ENCODE measurements around the gene IDH3G. TPM values are rescaled to one million over a fixed set of nuclear protein-coding genes. Genes with fewer than 3 reads are reported as not detected.
A peak's percentile ranks its signal among the peaks of the same experiment; 100 is the strongest.

IDH3G gene
- total RNA-seq, 1 donor, result 40.2 TPM

DNA sequence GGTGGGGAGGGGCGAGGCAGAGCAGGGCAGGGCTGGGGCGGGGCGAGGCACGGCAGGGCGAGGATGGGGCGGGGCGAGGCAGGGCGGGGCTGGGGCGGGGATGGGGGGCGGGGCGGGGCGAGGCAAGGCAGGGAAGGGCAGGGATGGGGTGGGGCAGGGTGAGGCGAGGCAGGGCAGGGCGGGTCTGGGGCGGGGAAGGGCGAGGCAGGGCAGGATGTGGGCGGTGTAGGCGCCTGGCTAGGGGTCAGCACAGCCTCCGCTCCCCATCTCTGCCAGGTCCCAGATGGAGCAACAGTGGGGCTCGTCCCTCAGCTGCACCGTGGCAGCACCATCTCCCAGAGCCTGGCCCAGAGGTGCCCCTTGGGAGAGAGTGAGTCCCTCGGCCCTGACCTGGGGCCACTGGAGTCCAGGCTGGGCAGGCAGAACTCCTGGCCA, 17.5 kb downstream of the IDH3G start:
- TF ChIP-seq, protein P1, sequence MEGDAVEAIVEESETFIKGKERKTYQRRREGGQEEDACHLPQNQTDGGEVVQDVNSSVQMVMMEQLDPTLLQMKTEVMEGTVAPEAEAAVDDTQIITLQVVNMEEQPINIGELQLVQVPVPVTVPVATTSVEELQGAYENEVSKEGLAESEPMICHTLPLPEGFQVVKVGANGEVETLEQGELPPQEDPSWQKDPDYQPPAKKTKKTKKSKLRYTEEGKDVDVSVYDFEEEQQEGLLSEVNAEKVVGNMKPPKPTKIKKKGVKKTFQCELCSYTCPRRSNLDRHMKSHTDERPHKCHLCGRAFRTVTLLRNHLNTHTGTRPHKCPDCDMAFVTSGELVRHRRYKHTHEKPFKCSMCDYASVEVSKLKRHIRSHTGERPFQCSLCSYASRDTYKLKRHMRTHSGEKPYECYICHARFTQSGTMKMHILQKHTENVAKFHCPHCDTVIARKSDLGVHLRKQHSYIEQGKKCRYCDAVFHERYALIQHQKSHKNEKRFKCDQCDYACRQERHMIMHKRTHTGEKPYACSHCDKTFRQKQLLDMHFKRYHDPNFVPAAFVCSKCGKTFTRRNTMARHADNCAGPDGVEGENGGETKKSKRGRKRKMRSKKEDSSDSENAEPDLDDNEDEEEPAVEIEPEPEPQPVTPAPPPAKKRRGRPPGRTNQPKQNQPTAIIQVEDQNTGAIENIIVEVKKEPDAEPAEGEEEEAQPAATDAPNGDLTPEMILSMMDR (IDR thresholded peaks at IDR 0.05; ENCODE audit: extremely low read depth, low read depth, low read length), result no peak

DNA sequence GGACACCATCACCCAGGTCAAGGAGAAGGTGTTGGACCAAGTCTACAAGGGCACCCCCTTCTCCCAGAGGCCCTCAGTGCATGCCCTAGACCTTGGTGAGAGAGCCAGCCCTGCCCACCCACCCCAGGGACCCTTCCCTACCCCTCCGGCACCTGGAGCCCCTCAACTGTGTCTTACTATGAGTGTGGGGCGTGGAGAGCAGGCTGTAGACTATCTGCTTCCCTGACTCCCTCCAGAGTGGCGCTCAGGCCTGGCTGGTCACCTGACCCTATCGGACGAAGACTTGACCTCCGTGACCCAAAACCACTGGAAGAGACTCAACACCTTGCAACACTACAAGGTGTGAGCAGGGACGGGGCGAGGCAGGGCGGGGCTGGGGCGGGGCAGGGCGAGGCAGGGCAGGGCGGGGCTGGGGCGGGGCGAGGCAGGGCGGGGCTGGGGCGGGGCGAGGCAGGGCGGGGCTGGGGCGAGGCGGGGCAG, 18.0 kb downstream of the IDH3G start:
- no peaks in the 10 kb centered on the region for H3K79me2 ChIP-seq (ENCODE audit: insufficient read depth, low read length)

More for the DNA sequence above, 17.5 kb downstream of the IDH3G start:
- Histone ChIP-seq H3K27ac (ENCODE audit: low read depth, low read length) (no peak overlapping the region), H3K79me2 (ENCODE audit: insufficient read depth, low read length) (no peaks in the 10 kb centered on the region), H3K4me2 (ENCODE audit: insufficient read depth, low read length) (no peak overlapping the region), H3K9me3 (ENCODE audit: low read depth, low read length) (no peaks in the 10 kb centered on the region), H3K27me3 (ENCODE audit: insufficient read depth, low read length) (no peaks in the 10 kb centered on the region), H3K4me1 (ENCODE audit: insufficient read depth, low read length) (peaks cover 2% of the 10 kb centered on the region), H4K20me1 (ENCODE audit: insufficient read depth, low read length) (no peaks in the 10 kb centered on the region), H3K36me3 (ENCODE audit: insufficient read depth, low read length) (no peaks in the 10 kb centered on the region), H2AFZ (ENCODE audit: low read length) (no peak overlapping the region), H3K4me3 (ENCODE audit: insufficient read depth, low read length) (no peak overlapping the region)
- no peak for DNase-seq (ENCODE audit: insufficient read length, low spot score, missing footprints)

DNA sequence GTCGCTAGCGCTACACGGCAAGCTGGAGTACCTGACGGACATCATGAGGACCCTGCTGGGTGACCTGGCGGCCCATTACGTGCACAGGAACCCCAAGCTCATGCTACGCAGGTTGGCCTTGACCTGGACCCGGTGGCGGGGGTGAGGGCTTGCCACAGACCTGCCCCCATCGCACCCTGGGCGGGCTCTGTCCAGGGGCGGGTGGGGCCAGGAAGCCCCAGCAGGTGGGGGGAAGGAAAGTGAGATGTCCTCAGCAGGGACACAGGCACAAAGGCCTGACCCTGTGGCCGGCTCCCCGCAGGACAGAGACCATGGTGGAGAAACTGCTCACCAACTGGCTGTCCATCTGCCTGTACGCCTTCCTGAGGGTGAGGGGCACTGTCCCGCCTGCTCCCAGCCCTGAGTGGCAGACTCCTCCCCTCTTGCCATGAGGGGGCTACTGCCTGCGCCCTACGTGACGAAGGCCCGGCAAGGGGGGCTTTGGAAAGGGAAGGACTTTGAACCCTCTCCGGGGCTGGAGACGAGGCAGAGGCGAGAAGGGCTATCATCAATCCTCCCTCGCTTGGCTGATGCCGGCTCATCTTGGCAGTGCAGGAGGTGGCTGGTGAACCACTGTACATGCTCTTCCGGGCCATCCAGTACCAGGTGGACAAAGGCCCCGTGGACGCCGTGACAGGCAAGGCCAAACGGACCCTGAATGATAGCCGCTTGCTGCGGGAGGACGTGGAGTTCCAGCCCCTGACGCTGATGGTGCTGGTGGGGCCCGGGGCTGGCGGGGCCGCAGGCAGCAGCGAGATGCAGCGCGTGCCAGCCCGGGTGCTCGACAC, 18.7 kb downstream of the IDH3G start:
- Histone ChIP-seq H3K36me3 (ENCODE audit: insufficient read depth, low read length) (no peaks in the 10 kb centered on the region), H3K9me3 (ENCODE audit: low read depth, low read length) (no peaks in the 10 kb centered on the region), H3K4me1 (ENCODE audit: insufficient read depth, low read length) (peaks cover under 1% of the 10 kb centered on the region), H3K4me3 (ENCODE audit: insufficient read depth, low read length) (no peak overlapping the region), H3K79me2 (ENCODE audit: insufficient read depth, low read length) (no peaks in the 10 kb centered on the region), H4K20me1 (ENCODE audit: insufficient read depth, low read length) (no peaks in the 10 kb centered on the region), H3K27me3 (ENCODE audit: insufficient read depth, low read length) (no peaks in the 10 kb centered on the region), H2AFZ (ENCODE audit: low read length) (no peak overlapping the region), H3K4me2 (ENCODE audit: insufficient read depth, low read length) (no peak overlapping the region), H3K27ac (ENCODE audit: low read depth, low read length) (no peak overlapping the region)
- TF ChIP-seq, protein P1 (IDR thresholded peaks at IDR 0.05; ENCODE audit: extremely low read depth, low read depth, low read length), result no peak
- DNase-seq (ENCODE audit: insufficient read length, low spot score, missing footprints), result peak; percentile 92

More for the DNA sequence above, 18.0 kb downstream of the IDH3G start:
- TF ChIP-seq, protein P1 (IDR thresholded peaks at IDR 0.05; ENCODE audit: extremely low read depth, low read depth, low read length), result no peak
- no peaks in the 10 kb centered on the region for H3K36me3 ChIP-seq (ENCODE audit: insufficient read depth, low read length)
- H4K20me1 ChIP-seq (ENCODE audit: insufficient read depth, low read length), result no peaks in the 10 kb centered on the region
- peak; percentile 88 for DNase-seq (ENCODE audit: insufficient read length, low spot score, missing footprints)
- H2AFZ ChIP-seq (ENCODE audit: low read length), result no peak overlapping the region
- H3K4me3 ChIP-seq (ENCODE audit: insufficient read depth, low read length), result no peak overlapping the region
- H3K27ac ChIP-seq (ENCODE audit: low read depth, low read length), result no peak overlapping the region
- no peaks in the 10 kb centered on the region for H3K27me3 ChIP-seq (ENCODE audit: insufficient read depth, low read length)
- H3K4me1 ChIP-seq (ENCODE audit: insufficient read depth, low read length), result peaks cover 2% of the 10 kb centered on the region
- no peaks in the 10 kb centered on the region for H3K9me3 ChIP-seq (ENCODE audit: low read depth, low read length)
- H3K4me2 ChIP-seq (ENCODE audit: insufficient read depth, low read length), result no peak overlapping the region

DNA sequence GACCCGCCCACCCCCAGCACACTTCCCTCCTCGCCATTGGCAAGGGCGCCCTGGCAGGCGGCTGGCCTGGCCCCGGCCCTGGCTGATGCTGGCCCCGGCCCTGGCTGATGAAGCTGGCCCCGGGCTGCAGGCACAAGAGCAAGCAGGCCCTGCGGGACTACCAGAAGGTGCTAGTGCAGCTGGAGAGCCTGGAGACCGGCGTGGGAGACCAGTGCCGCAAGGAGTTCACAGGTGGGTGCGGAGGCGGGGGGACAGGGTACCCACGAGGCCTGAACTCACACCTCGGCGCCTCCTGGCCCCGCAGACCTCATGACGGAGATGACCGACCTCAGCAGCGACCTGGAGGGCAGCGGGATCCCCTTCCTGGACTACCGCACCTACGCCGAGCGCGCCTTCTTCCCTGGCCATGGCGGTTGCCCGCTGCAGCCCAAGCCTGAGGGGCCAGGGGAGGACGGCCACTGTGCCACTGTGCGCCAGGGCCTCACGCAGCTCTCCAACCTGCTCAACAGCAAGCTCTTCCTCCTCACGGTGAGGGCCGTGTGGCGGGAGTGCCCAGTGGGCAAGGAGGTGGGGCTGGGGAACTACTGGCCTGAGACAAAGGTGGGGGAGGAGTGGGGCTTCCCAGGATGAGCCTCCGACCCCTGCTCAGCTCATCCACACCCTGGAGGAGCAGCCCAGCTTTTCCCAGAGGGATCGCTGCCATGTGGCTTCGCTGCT, 19.4 kb downstream of the IDH3G start:
- Histone ChIP-seq H3K79me2 (ENCODE audit: insufficient read depth, low read length) (no peaks in the 10 kb centered on the region), H3K4me1 (ENCODE audit: insufficient read depth, low read length) (no peaks in the 10 kb centered on the region), H3K36me3 (ENCODE audit: insufficient read depth, low read length) (no peaks in the 10 kb centered on the region), H3K27me3 (ENCODE audit: insufficient read depth, low read length) (no peaks in the 10 kb centered on the region), H3K9me3 (ENCODE audit: low read depth, low read length) (no peaks in the 10 kb centered on the region), H4K20me1 (ENCODE audit: insufficient read depth, low read length) (no peaks in the 10 kb centered on the region), H2AFZ (ENCODE audit: low read length) (no peak overlapping the region), H3K4me3 (ENCODE audit: insufficient read depth, low read length) (no peak overlapping the region), H3K4me2 (ENCODE audit: insufficient read depth, low read length) (no peak overlapping the region), H3K27ac (ENCODE audit: low read depth, low read length) (no peak overlapping the region)
- DNase-seq (ENCODE audit: insufficient read length, low spot score, missing footprints), result peak; percentile 85
- TF ChIP-seq, protein P1 (IDR thresholded peaks at IDR 0.05; ENCODE audit: extremely low read depth, low read depth, low read length), result no peak
